ENCODE data around the gene CYP17A1. TPM values are rescaled to one million over a fixed set of nuclear protein-coding genes. Genes with fewer than 3 reads are reported as not detected.
A peak's percentile ranks its signal among the peaks of the same experiment; 100 is the strongest.

CYP17A1 gene
- polyA plus RNA-seq, 1 of the 3 experiments (the other 2 are of a cell fraction): not detected

GRCh38 chr10:102802920-102803534 is 34.2 kb downstream of the CYP17A1 start:
- CTCF ChIA-PET: interaction anchor here (2.0 to 2.6 kb wide), 2 partner anchors 11 to 32 kb away, joined by 5 to 6 read pairs; no protein-coding TSS in a partner anchor
- H3F3A ChIP-seq (replicated peaks; ENCODE audit: insufficient read depth): peaks cover 17% of the 10 kb centered on the region
- DNase-seq: no peak
- no peak overlapping the region for H2AFZ ChIP-seq (ENCODE audit: low read depth)
- no peak overlapping the region for H3K4me3 ChIP-seq (ENCODE audit: low read depth in 2 of 2, low read length in 1 of 2)
- POLR2A ChIA-PET: no interaction called here
- peaks cover 5 to 18% of the 10 kb centered on the region in 2 experiments; a peak in 3 of 4 replicates for H3K4me1 ChIP-seq (ENCODE audit: control insufficient read depth in 1 of 2, insufficient read depth in 2 of 2, low read depth in 1 of 2, low read length in 1 of 2)
- H3K9me2 ChIP-seq: no peaks in the 10 kb centered on the region
- H4K20me1 ChIP-seq (ENCODE audit: insufficient read depth): no peaks in the 10 kb centered on the region
- H3K27me3 ChIP-seq (ENCODE audit: insufficient read depth): no peaks in the 10 kb centered on the region
- H3K9me3 ChIP-seq: no peaks in the 10 kb centered on the region; the same call in 1 of the 2 replicates
- TF ChIP-seq EP300 (IDR thresholded peaks at IDR 0.05; ENCODE audit: borderline replicate concordance in 1 of 2, low read depth in 1 of 2, low read length in 1 of 2) (no peak), TAF1 (IDR thresholded peaks at IDR 0.05; ENCODE audit: borderline replicate concordance, low read depth, low read length) (no peak), NRF1 (IDR thresholded peaks at IDR 0.05; ENCODE audit: low read depth, low read length) (no peak), RAD21 (IDR thresholded peaks at IDR 0.05; ENCODE audit: low read length) (no peak), ELF1 (IDR thresholded peaks at IDR 0.05) (no peak), GATA2 (CRISPR knock-in tag; IDR thresholded peaks at IDR 0.05) (no peak), JUND (IDR thresholded peaks at IDR 0.05) (0 out of 2 replicates have a peak, but pooled peaks have one; percentile 10), EZH2phosphoT487 (IDR thresholded peaks at IDR 0.05; ENCODE audit: borderline replicate concordance, low read depth) (no peak), FOSL2 (IDR thresholded peaks at IDR 0.05; ENCODE audit: borderline replicate concordance, low read depth) (peak; percentile 48), RXRA (IDR thresholded peaks at IDR 0.05; ENCODE audit: borderline replicate concordance, low read depth) (no peak), SIN3A (IDR thresholded peaks at IDR 0.05; ENCODE audit: borderline replicate concordance, low read depth, low read length) (no peak), POLR2AphosphoS5 (IDR thresholded peaks at IDR 0.05; ENCODE audit: low read depth, low read length) (no peak), RFX5 (IDR thresholded peaks at IDR 0.05; ENCODE audit: low read length) (no peak), MAX (IDR thresholded peaks at IDR 0.05; ENCODE audit: low read depth) (peak; percentile 52; the same call in 1 of the 2 replicates), IRF3 (IDR thresholded peaks at IDR 0.05; ENCODE audit: low read depth, low read length) (no peak), USF1 (IDR thresholded peaks at IDR 0.05; ENCODE audit: borderline replicate concordance, low read depth) (peak; percentile 38; the same call in 1 of the 2 replicates), MXI1 (IDR thresholded peaks at IDR 0.05; ENCODE audit: low read depth, low read length) (no peak), TCF12 (IDR thresholded peaks at IDR 0.05) (peak; percentile 26), SMC3 (IDR thresholded peaks at IDR 0.05; ENCODE audit: low read depth, low read length) (no peak), MEF2A (IDR thresholded peaks at IDR 0.05; ENCODE audit: borderline replicate concordance, low read depth) (no peak), CTCF (IDR thresholded peaks at IDR 0.05) (no peak)
- 68% methylated on average over 6 of the region's 6 CpGs for WGBS (ENCODE audit: low lambda C conversion rate)
- 0 out of 2 replicates have a peak overlapping the region, but pooled peaks have one; percentile 27 for H3K4me2 ChIP-seq
- H3K79me2 ChIP-seq (ENCODE audit: insufficient read depth): peaks cover 10% of the 10 kb centered on the region
- H3K27ac ChIP-seq (ENCODE audit: low read depth in 2 of 2, low read length in 1 of 2): peak overlapping the region in 1 of 2 experiments; percentile 82; a peak in 2 of 4 replicates
- peaks cover 14 to 20% of the 10 kb centered on the region in 2 experiments for H3K36me3 ChIP-seq (replicated peaks in 1 of 2; ENCODE audit: control insufficient read depth in 1 of 2, insufficient read depth in 2 of 2, low read length in 1 of 2)
- H3K9ac ChIP-seq: peak overlapping the region; percentile 26; the same call in 1 of the 2 replicates

Data from SK-N-SH (cell line).